Measurements from ENCODE around the gene ANKS1A.

ANKS1A gene

GRCh38 chr6:35073211-35073610 lies 184.2 kb downstream of the ANKS1A start:
- no peak for DNase-seq

DNA sequence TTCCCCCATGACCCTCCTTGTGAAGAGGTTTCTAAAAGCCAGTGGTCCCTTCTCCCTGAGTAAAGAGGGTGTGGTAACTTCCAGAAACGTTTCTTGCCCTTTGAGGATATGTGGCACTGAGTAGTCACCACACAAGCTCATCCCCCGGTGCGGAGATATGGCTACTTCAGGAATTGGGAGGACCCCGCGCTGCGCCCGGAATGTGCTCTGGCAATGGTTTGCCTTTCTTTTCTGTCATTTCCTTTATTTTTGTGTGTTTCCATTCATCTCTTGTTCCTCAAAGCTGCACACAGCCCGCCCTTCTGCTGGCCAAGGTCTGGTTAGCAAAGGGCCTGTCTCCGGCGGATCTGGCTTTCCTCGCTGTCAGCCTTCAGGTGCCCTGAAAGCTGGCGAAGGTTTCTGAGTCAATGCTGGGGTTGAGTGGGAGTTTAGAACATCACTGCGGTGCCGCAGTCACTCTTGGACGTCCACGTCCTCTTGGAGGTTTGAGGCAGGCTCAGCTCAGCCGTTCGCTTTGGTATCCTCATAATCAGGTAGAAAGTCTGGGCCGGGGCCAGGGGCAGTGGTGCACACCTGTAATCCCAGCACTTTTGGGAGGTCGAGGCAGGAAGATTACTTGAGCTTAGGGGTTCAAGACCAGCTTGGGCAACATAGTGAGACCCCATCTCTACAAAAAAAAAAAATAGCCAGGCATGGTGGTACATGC lies 184.9 kb downstream of the ANKS1A start:
- DNase-seq = no peak

DNA sequence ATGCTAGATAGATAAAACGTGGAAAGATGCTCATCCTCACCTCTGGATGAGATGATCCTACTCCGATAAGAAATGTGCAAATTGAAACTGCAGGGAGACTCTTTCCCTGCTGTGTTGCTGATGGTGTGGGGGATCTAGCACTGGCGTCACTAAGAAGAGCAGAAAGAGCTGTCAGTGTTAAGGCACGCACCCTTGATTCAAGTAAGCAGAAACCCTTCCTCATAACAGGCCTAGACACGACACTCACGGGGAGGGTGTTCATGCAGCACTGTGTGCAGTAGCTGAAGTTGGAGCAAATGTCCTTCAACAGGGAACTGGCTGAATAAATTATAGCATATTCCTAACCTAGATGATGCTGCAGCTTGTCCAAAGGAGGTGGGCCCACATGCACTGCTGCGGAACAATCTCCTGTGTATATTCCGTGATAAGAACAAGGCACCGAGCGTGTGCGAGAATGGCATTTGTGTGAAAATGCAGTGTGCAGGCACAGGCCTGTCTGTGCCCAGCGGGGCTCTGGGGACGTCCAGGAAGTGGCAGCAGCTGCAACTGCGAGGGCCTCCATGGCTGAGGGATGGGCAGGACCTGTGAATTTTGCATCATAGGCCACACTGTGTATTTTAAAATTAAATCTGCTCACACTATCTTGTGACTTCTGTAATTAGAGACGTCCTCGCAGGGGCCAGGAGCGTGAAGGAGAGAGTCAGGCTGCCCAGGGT lies 188.1 kb downstream of the ANKS1A start:
- no peak for DNase-seq

- no peak for DNase-seq
Observed at GRCh38 chr6:35077713-35078105, 188.7 kb downstream of the ANKS1A start.

DNA sequence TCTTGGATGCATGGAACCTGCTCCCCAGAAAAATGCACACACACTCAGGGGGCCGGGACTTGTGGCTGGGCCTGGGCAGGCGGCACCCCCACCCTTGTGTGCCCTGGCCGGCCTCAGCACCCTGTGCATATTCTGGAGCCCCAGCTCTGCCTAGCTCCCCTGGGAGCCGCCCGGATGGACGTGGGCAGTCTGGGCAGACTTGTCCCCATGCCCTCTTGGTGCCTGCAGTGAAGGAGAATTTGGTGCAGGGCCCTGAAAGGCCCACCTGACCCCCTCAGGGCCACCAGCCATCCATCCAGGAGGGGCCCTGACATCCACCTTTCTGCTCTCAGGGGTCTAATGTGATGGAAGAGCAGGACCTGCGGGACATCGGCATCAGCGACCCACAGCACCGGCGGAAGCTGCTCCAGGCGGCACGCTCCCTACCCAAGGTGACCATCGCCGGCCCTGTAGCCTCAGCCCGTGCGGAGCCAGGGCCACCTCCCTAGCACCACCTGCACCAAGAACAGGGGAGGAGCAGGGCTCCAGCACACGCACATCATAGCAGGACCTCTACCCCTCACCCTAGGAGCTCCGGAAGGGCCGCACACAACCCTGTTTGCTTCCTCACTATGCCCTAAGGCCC lies 189.3 kb downstream of the ANKS1A start:
- no peak for DNase-seq

GRCh38 chr6:35078896-35079295 lies 189.8 kb downstream of the ANKS1A start:
- no peak for DNase-seq

DNA sequence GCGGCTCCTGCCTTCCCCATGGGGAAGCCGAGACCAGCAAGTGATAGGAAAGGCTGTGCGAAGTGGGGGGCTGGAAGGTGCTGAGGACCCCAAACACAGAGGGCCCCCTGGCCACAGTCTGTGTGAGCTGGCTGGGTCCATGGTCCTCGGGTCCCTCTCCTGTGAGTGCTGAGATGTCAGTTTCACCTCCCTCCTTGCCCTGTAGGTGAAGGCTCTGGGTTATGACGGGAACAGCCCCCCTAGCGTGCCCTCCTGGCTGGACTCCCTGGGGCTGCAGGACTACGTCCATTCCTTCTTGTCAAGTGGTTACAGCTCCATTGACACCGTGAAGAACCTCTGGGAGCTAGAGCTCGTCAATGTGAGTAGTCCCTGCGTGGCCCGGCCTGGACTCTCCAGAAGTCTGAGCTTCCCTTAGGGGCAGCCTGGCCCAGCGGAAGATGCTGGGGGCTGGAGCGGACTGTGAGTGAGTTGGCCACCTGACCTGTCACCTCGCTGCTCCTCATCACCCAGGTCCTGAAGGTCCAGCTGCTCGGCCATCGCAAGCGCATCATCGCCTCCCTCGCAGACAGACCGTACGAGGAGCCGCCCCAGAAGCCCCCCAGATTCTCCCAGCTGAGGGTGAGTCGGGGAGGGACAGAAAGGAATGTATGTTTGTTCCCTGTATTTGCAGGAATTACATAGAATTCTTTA lies 190.4 kb downstream of the ANKS1A start:
- no peak for DNase-seq

DNA sequence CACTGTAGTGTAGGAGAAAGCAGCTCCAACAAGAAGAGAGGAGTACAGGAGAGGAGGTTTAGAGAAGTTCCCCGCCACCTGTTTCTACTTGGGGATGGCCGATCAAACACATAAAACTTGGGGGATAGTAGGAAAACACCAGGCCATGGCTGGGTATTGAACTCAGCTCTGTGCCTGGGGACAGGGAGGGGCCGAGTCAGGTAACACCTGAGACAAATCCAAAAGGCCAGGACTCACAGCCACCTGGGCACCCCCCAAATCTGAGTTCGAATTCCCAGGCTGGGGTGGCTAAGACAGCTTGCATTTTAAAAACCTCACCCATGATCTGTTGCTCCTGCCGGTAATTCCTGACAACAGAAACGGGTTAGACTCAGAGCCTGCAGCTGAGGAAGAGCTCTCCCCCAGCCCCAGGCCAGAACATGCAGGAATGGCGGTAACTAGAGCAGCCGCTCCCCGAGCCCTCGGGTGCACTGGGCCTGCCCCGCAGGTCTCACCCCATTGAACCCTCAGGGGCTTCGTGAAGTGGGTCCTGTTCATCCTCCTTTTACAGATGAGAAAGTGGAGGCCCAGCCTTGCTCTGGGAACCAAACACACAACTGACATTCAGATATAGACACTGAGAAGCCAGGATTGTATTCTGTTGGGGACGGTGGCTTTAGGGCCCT lies 191.1 kb downstream of the ANKS1A start:
- no peak for DNase-seq

DNA sequence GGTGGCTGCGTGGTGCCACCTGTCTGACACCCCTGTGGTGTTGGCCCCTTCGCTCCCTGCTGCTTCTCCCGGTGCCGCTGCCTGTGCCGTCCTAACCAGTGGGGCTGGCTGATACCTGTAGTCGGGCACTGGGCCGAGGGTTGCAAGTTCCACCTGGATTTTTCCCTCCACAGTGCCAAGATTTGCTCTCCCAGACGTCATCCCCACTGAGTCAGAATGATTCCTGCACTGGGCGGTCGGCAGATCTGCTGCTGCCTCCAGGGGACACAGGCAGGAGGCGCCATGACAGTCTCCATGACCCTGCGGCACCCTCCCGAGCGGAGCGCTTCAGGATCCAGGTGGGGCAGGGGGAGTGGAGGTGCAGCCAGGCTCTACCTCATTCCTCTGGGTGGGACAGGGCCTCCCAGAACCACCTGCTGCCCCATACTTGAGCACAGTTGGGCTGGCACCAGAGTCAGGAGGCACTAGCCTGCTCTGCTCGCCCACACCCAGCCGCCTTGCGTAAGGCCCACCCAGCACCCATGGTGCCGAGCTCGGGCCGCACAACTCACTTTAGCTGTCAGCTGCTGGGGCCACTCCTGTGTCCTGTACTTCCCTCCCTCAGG lies 191.9 kb downstream of the ANKS1A start:
- no peak for DNase-seq

DNA sequence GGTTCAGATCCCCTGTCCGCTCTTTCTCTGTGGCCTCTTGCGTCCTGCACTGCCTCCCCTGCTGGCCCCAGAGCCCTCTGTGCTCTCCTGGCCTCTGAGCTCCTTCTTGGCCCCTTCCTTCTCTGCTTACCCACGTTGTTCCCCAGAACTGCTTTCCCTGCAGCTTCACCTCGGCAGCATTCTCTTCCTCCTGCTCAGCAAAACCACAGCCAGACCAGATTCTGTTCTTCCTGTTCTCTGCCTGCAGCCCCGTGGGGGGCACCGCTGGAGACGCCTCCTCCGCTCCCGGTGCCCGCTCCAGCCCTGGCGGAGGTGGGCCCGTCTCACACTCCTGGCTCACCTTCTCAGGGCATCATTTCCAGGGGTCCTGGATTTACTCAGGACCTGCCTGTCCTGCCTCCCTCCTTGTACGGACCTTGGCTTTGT lies 192.4 kb downstream of the ANKS1A start:
- no peak for DNase-seq

DNA sequence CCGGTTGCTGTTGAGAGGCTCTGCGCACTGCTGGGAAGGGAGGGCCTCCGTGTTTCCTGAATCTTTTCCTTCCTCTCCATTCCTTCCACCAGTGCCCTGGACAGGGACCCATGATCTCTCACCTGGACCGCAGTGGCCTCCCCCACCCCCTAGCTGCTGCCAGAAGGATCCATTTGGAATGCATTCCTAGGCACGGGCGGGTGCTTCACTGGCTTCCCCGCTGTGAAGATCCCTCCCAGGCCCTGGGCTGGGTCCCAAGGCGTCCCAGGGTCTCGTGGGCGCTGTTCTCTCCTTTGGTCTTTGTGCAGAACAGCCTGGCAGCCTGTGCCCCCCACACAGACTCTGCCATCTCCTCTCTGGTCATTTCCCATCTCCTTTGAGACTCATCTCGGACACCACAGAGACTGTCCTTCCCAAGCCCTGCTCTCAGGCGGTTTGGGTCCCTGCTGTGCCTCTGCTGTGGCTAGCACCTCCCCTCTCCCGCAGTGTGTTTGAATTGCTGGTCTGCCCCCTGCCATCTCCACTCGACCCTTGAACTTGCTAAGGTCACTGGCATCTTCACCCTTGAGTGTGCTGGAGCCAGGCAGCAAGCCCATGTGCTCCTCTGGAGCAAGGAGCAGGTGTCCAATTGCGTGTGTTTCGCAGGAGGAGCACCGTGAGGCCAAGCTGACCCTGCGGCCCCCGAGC lies 193.1 kb downstream of the ANKS1A start:
- DNase-seq = no peak

GRCh38 chr6:35082733-35083403 lies 193.8 kb downstream of the ANKS1A start:
- no peak for DNase-seq

GRCh38 chr6:35083507-35083906 lies 194.5 kb downstream of the ANKS1A start:
- no peak for DNase-seq

DNA sequence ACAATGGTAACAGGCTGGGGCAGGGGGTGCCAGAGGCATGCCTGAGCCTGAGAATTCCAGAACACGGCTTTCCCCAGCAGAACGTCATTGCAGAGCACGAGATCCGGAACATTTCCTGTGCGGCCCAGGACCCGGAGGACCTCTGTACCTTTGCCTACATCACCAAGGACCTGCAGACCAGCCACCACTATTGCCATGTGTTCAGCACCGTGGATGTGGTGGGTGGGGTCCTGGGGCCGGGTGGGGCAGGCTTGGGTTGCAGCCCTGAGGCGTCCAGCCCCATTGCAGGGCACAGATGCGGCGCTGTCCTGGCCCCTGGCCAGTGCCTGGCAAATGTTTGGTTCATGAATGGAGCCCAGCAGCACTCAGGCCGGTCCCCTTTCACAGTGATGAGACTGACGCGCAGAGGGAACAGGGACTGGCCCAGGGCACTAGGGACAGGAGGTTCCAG lies 195.0 kb downstream of the ANKS1A start:
- DNase-seq = no peak

DNA sequence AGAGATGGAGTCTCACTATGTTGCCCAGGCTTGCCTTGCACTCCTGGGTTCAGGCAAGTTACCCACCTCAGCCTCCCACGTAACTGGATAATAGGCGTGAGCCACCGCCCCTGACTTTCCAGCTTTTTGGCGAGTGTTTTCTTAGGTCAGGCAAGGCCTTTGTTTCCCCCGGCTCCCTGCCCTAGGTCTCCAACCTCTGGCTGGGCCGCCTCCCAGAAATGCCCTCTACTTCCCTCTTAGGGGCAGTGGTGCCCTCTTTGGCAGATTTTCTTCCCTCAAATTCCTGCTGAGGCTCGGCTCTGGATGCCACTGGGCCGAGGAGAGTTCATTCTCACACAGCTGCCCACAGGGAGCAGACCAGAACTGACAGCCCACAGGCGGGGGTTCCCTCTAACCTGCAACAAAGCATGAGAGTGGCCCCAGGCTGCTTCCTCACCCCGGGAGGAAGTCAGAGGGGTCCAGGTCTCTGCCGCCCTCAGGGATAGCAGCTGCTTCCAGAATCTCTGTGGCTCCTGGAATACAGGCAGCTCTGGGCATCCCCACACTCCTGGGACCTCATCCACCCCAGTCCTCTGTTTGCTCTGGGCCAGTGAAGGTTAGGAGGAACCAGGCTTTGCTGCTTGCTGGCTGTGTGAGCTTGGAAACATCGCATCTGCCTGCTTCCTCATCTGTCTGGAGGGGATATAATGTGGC lies 195.6 kb downstream of the ANKS1A start:
- DNase-seq = no peak

GRCh38 chr6:35085359-35086281 lies 196.6 kb downstream of the ANKS1A start:
- DNase-seq = no peak

DNA sequence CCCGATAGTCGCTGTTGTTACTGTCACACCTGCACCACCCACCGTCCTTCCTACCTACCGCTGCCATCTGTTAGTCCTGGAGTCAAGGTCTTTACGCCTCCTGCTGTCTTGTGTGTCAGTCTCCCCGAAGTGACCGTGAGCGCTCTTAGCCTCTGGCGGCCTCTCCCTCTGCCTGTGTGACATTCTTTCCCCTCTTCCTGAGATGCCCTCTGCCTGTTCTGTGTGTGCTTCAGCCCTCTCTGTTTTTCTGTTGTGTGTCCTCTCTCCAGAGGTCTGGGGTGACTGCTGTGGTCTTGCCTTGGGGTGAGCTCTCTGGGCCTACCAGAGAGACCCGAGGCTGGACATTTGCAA lies 197.2 kb downstream of the ANKS1A start:
- DNase-seq = no peak

DNA sequence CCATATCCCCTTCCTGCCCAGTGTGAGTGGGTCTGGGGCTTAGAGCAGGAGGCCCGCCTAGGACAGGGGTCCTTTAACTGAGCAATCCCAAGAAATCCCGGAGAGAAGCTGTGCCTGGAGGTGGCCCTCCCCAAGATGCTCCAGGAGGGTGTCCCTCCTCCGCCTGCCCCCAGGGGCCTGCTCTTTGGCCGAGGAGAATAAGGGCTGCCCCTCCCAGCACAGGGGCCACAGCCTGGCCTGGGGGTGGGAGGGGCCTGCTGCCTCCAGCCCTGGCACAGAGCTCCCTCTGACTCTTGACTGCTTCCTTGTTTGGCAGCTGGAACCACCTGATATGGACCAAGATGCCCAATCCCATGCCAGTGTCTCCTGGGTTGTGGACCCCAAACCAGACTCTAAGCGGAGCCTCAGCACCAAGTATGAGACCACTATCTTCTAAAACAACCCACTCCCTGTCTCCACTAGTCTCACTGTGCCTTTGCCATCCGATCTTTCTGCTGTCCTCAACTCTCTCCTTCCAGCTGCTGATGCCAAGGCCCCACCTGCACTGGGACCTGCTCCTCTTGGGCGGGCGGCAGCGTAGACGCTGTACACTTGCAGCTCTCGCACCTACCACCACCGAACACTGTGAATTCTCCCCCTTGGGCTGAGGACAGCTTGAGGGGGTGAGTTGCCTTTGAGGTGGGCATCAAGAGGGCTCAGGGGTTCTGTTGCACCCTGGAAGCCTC lies 197.7 kb downstream of the ANKS1A start:
- no peak for DNase-seq

All from CD4-positive, alpha-beta T cell treated with Interleukin-10 for 1 hour (primary cell).